Peyer's patch (tissue), 4 donors: ENCODE data around the gene NOVA2.

Experiments
- CTCF ChIP-seq, 6 experiments: fragments of 450-650 bp in 4 of 6; fragments of 200-600 bp in 2 of 6; sonication (generic) in 1 of 6; IDR thresholded peaks; one replicate each; pipeline ENCODE4 v1.5.1; 2017 to 2019; ENCODE audit warnings: antibody characterized with exemption in 6 of 6, mild to moderate bottlenecking in 3 of 6, moderate library complexity in 1 of 6
- POLR2A ChIP-seq, 2 donors: fragments of 450-650 bp; IDR thresholded peaks; one replicate each; pipeline ENCODE4 v1.5.1; 2017; ENCODE audit warnings: antibody characterized with exemption in 2 of 2, mild to moderate bottlenecking in 2 of 2, moderate library complexity in 2 of 2

GRCh38 chr19:45913874-45914830, 59.5 kb downstream of the NOVA2 start, which contains the start of gene NANOS2:
- TF ChIP-seq CTCF (IDR thresholded peaks at IDR 0.05) (no peak), POLR2A (IDR thresholded peaks at IDR 0.05) (no peak)
